Stimulated activated naive CD8-positive, alpha-beta T cell treated with anti-CD3 and anti-CD28 coated beads, Interleukin-15, amount 100 ng/mL, for 72 hours (primary cell): ENCODE results near the gene KCNH2.
A peak's percentile ranks its signal among the peaks of the same experiment; 100 is the strongest.

Source experiments
- ATAC-seq: fragments of 150-1000 bp; cut with Tn5 transposase; 2 replicates; pipeline ENCODE4 v1.10.0; 2021; ENCODE audit warnings: mild to moderate bottlenecking, moderate library complexity
- DNase-seq, 2 donors: peaks; one replicate each; pipeline ENCODE4 v3.0.0; 2021 to 2022
- H3K27ac Mint-ChIP-seq, 2 donors: one replicate each; pipeline ENCODE4 v1.8.0; 2022; ENCODE audit warnings: mild to moderate bottlenecking in 2 of 2, mixed read lengths in 2 of 2, moderate library complexity in 2 of 2
- H3K27me3 Mint-ChIP-seq: one replicate; pipeline ENCODE4 v1.8.0; 2022; ENCODE audit warnings: mixed read lengths
- H3K4me1 Mint-ChIP-seq: one replicate; pipeline ENCODE4 v1.8.0; 2022; ENCODE audit warnings: mild to moderate bottlenecking, mixed read lengths
- H3K4me3 Mint-ChIP-seq, 2 donors: one replicate each; pipeline ENCODE4 v1.8.0; 2022; ENCODE audit warnings: mild to moderate bottlenecking in 2 of 2, mixed read lengths in 2 of 2, moderate library complexity in 1 of 2
- H3K9me3 Mint-ChIP-seq, 2 donors: one replicate each; pipeline ENCODE4 v1.8.0; 2022; ENCODE audit warnings: mixed read lengths in 2 of 2

KCNH2 gene

GRCh38 chr7:150974468-150975391, 3.4 kb downstream of the KCNH2 start:
- H3K4me1 Mint-ChIP-seq = peaks cover 56% of the 10 kb centered on the region

GRCh38 chr7:150973571-150974451, 4.3 kb downstream of the KCNH2 start:
- peak; percentile 3 for ATAC-seq
- DNase-seq = no peak
- peaks cover 52% of the 10 kb centered on the region for H3K4me1 Mint-ChIP-seq
- no peaks in the 10 kb centered on the region for H3K9me3 Mint-ChIP-seq
- no peak overlapping the region for H3K27ac Mint-ChIP-seq
- peaks cover 32% of the 10 kb centered on the region for H3K27me3 Mint-ChIP-seq
- H3K4me3 Mint-ChIP-seq = peak overlapping the region; percentile 87 to 93

More at GRCh38 chr7:150974468-150975391, 3.4 kb downstream of the KCNH2 start:
- peak; percentile 71 for ATAC-seq
- Mint-ChIP-seq H3K27ac (peak overlapping the region in 1 of 2 donors; percentile 91), H3K9me3 (no peaks in the 10 kb centered on the region), H3K4me3 (peak overlapping the region; percentile 87 to 93), H3K27me3 (peaks cover 41% of the 10 kb centered on the region)
- DNase-seq = peak; percentile 70 to 76

- no peaks in the 10 kb centered on the region for H3K9me3 Mint-ChIP-seq
- H3K27ac Mint-ChIP-seq = no peak overlapping the region
- DNase-seq (no peak), ATAC-seq (no peak)
- H3K27me3 Mint-ChIP-seq = peaks cover 26% of the 10 kb centered on the region
- H3K4me1 Mint-ChIP-seq = peaks cover 46% of the 10 kb centered on the region
- no peak overlapping the region for H3K4me3 Mint-ChIP-seq
Observed at GRCh38 chr7:150972741-150973140, 5.4 kb downstream of the KCNH2 start.

GRCh38 chr7:150972023-150972468, 6.1 kb downstream of the KCNH2 start:
- Mint-ChIP-seq H3K27me3 (peaks cover 19% of the 10 kb centered on the region), H3K4me1 (peaks cover 41% of the 10 kb centered on the region)

GRCh38 chr7:150971242-150972022, 6.7 kb downstream of the KCNH2 start:
- Mint-ChIP-seq H3K4me3 (no peak overlapping the region), H3K27me3 (peaks cover 13% of the 10 kb centered on the region), H3K4me1 (peaks cover 34% of the 10 kb centered on the region), H3K27ac (peak overlapping the region in 1 of 2 donors; percentile 51), H3K9me3 (no peaks in the 10 kb centered on the region)
- no peak for ATAC-seq
- DNase-seq = no peak

More at GRCh38 chr7:150972023-150972468, 6.1 kb downstream of the KCNH2 start:
- Mint-ChIP-seq H3K9me3 (no peaks in the 10 kb centered on the region), H3K27ac (no peak overlapping the region), H3K4me3 (no peak overlapping the region)
- DNase-seq = no peak
- no peak for ATAC-seq

GRCh38 chr7:150970424-150970823, 7.7 kb downstream of the KCNH2 start:
- DNase-seq (no peak), ATAC-seq (no peak)
- peaks cover 25% of the 10 kb centered on the region for H3K4me1 Mint-ChIP-seq
- H3K27ac Mint-ChIP-seq = no peak overlapping the region
- H3K4me3 Mint-ChIP-seq = no peak overlapping the region
- H3K27me3 Mint-ChIP-seq = peaks cover 3% of the 10 kb centered on the region
- H3K9me3 Mint-ChIP-seq = no peaks in the 10 kb centered on the region

- peaks cover 23% of the 10 kb centered on the region for H3K4me1 Mint-ChIP-seq
- no peaks in the 10 kb centered on the region for H3K9me3 Mint-ChIP-seq
- no peaks in the 10 kb centered on the region for H3K27me3 Mint-ChIP-seq
- DNase-seq (no peak), ATAC-seq (no peak)
- no peak overlapping the region for H3K4me3 Mint-ChIP-seq
- H3K27ac Mint-ChIP-seq = no peak overlapping the region
Observed at GRCh38 chr7:150969475-150969874, 8.6 kb downstream of the KCNH2 start.

- ATAC-seq (no peak), DNase-seq (no peak)
- no peak overlapping the region for H3K4me3 Mint-ChIP-seq
- no peak overlapping the region for H3K27ac Mint-ChIP-seq
- H3K4me1 Mint-ChIP-seq = peaks cover 18% of the 10 kb centered on the region
- H3K27me3 Mint-ChIP-seq = no peaks in the 10 kb centered on the region
- H3K9me3 Mint-ChIP-seq = no peaks in the 10 kb centered on the region
Observed at GRCh38 chr7:150968734-150969372, 9.3 kb downstream of the KCNH2 start.

GRCh38 chr7:150968056-150968733, 9.9 kb downstream of the KCNH2 start:
- Mint-ChIP-seq H3K27me3 (peaks cover under 1% of the 10 kb centered on the region), H3K4me3 (no peak overlapping the region), H3K27ac (no peak overlapping the region), H3K4me1 (peaks cover 15% of the 10 kb centered on the region), H3K9me3 (no peaks in the 10 kb centered on the region)
- DNase-seq = no peak
- no peak for ATAC-seq

GRCh38 chr7:150967349-150967748, 10.8 kb downstream of the KCNH2 start:
- Mint-ChIP-seq H3K9me3 (no peaks in the 10 kb centered on the region), H3K27ac (no peak overlapping the region), H3K27me3 (peaks cover 9% of the 10 kb centered on the region), H3K4me1 (peaks cover 24% of the 10 kb centered on the region), H3K4me3 (no peak overlapping the region)
- ATAC-seq (no peak), DNase-seq (no peak)

GRCh38 chr7:150966002-150966401, 12.1 kb downstream of the KCNH2 start:
- ATAC-seq = no peak
- Mint-ChIP-seq H3K4me3 (no peak overlapping the region), H3K9me3 (no peaks in the 10 kb centered on the region)

GRCh38 chr7:150965273-150965830, 12.8 kb downstream of the KCNH2 start:
- peaks cover 25% of the 10 kb centered on the region for H3K27me3 Mint-ChIP-seq
- H3K9me3 Mint-ChIP-seq = no peaks in the 10 kb centered on the region
- H3K4me1 Mint-ChIP-seq = peaks cover 26% of the 10 kb centered on the region
- no peak overlapping the region for H3K4me3 Mint-ChIP-seq
- DNase-seq (no peak), ATAC-seq (no peak)
- no peak overlapping the region for H3K27ac Mint-ChIP-seq

More at GRCh38 chr7:150966002-150966401, 12.1 kb downstream of the KCNH2 start:
- Mint-ChIP-seq H3K27me3 (peaks cover 23% of the 10 kb centered on the region), H3K27ac (no peak overlapping the region), H3K4me1 (peaks cover 26% of the 10 kb centered on the region)
- DNase-seq = no peak

- peaks cover 27% of the 10 kb centered on the region for H3K4me1 Mint-ChIP-seq
- ATAC-seq (no peak), DNase-seq (no peak)
- H3K27ac Mint-ChIP-seq = no peak overlapping the region
- H3K9me3 Mint-ChIP-seq = no peaks in the 10 kb centered on the region
- H3K27me3 Mint-ChIP-seq = peaks cover 30% of the 10 kb centered on the region
- no peak overlapping the region for H3K4me3 Mint-ChIP-seq
Observed at GRCh38 chr7:150964593-150965111, 13.5 kb downstream of the KCNH2 start.
